Stomach (tissue), 4 donors: ENCODE data around the gene SLC16A13.

Experiments used
- EP300 ChIP-seq: sonication (generic); formaldehyde crosslinking; IDR thresholded peaks from one replicate; pipeline ENCODE4 v1.6.1; 2017; ENCODE audit warnings: antibody characterized with exemption
- POLR2A ChIP-seq, 4 donors: fragments of 450-650 bp; IDR thresholded peaks; one replicate each; pipeline ENCODE4 v1.6.1; 2016; ENCODE audit warnings: antibody characterized with exemption in 4 of 4, control low read depth in 2 of 4, mild to moderate bottlenecking in 1 of 4, moderate library complexity in 1 of 4
- TF ChIP-seq, protein P1 (sequence below), 7 experiments: fragments of 450-650 bp in 4 of 7; fragments of 200-600 bp in 3 of 7; sonication (generic) in 3 of 7; IDR thresholded peaks; one replicate each; pipeline ENCODE4 v1.5.1; 2016 to 2019; ENCODE audit warnings: antibody characterized with exemption in 7 of 7, control low read depth in 2 of 7, mild to moderate bottlenecking in 1 of 7

DNA sequence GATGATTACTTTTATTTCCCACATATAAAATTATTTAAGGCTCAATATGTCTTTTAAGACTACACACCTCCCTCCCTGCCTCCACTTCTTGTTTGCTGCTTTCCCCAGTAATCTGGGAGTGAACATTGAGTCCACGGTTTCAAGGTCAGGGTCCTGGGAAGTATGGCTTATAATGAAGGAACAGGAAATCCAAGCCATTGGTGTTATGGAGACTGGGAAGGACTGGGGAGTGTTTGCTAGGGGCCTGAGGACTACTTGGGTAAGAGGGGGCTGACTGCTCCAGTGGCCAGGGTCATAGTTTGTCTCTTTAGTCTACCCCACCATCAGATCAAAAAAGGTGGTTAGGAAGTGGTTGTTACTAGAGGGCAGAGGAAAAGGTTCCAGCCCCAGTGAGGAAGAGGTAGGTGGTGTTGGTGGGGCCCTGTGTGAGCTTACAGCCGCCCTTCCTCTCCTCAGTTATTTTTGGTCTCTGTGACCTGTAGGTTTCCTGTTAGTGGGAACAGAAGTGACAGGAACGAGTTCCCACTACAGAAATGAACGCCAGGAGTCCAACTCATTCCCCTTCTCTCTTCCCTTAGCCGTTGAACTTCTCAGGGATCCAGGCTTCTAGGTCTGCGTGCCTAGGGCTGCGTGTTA is 742 bp upstream of the SLC16A13 start:
- TF ChIP-seq, protein P1, sequence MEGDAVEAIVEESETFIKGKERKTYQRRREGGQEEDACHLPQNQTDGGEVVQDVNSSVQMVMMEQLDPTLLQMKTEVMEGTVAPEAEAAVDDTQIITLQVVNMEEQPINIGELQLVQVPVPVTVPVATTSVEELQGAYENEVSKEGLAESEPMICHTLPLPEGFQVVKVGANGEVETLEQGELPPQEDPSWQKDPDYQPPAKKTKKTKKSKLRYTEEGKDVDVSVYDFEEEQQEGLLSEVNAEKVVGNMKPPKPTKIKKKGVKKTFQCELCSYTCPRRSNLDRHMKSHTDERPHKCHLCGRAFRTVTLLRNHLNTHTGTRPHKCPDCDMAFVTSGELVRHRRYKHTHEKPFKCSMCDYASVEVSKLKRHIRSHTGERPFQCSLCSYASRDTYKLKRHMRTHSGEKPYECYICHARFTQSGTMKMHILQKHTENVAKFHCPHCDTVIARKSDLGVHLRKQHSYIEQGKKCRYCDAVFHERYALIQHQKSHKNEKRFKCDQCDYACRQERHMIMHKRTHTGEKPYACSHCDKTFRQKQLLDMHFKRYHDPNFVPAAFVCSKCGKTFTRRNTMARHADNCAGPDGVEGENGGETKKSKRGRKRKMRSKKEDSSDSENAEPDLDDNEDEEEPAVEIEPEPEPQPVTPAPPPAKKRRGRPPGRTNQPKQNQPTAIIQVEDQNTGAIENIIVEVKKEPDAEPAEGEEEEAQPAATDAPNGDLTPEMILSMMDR (IDR thresholded peaks at IDR 0.05), result no peak
- TF ChIP-seq EP300 (no peak), POLR2A (IDR thresholded peaks at IDR 0.05) (no peak)
